Right lobe of liver (tissue), 6 donors: Measurements from ENCODE around the gene PYGB. TPM values are rescaled to one million over a fixed set of nuclear protein-coding genes. Genes with fewer than 3 reads are reported as not detected.

Source experiments
- ATAC-seq, 4 donors: fragments of 200-7000 bp; cut with Tn5 transposase; one replicate each; pipeline ENCODE4 v1.9.1; 2020; ENCODE audit warnings: mild to moderate bottlenecking in 4 of 4, moderate library complexity in 4 of 4
- DNase-seq, 3 donors: peaks; one replicate each; pipeline ENCODE4 v3.0.0-alpha.2; 2020
- H3K27ac ChIP-seq, 3 donors: fragments of 200-600 bp; one replicate each; pipeline ENCODE4 v1.8.0; 2022
- H3K27me3 ChIP-seq, 2 donors: fragments of 200-600 bp; one replicate each; pipeline ENCODE4 v1.8.0; 2022
- H3K36me3 ChIP-seq, 4 donors: fragments of 200-600 bp; sonication (generic) in 1 of 4; one replicate each; pipeline versions ENCODE4 v1.5.1 to v1.8.0; 2017 to 2022; ENCODE audit warnings: control low read depth in 1 of 4
- H3K4me1 ChIP-seq, 4 donors: fragments of 200-600 bp; sonication (generic) in 1 of 4; one replicate each; pipeline versions ENCODE4 v1.5.1 to v1.8.0; 2017 to 2022; ENCODE audit warnings: control low read depth in 1 of 4
- H3K4me3 ChIP-seq, 3 donors: fragments of 200-600 bp; one replicate each; pipeline ENCODE4 v1.8.0; 2022
- H3K9me3 ChIP-seq, 4 donors: fragments of 200-600 bp; sonication (generic) in 1 of 4; one replicate each; pipeline versions ENCODE4 v1.5.1 to v1.8.0; 2017 to 2022; ENCODE audit warnings: control low read depth in 1 of 4
- POLR2A ChIP-seq: fragments of 450-650 bp; IDR thresholded peaks from one replicate; pipeline ENCODE4 v1.6.1; 2017; ENCODE audit warnings: antibody characterized with exemption, mild to moderate bottlenecking
- WGBS: methylation state at CpG from one replicate; pipeline ENCODE4 v1.1.6; 2018; ENCODE audit warnings: low coverage, low lambda C conversion rate; ENCODE audit not compliant: insufficient coverage; ENCODE audit errors: missing lambda C conversion rate; 5-methylcytosine and 5-hydroxymethylcytosine counted together
- intact Hi-C, 2 donors: fragments of 100-400 bp; cut with DNase I; formaldehyde crosslinking; loops; one replicate each; pipeline versions ENCODE4 v1.11.2 to v1.14.1; 2022
- total RNA-seq, 6 experiments: library from RNA; depleted of rRNA in 2 of 6; stranded (reverse); fragments of >200 nt in 2 of 6; fragmentation: NEBNext Ultra II Directional in 3 of 6; extraction: Animal tissue kit (Norgen Biotek cat#: 25700) in 3 of 6; gene quantifications; one replicate each; pipeline versions ENCODE4 v1.1.0 to v1.2.4, GENCODE V29; 2016 to 2023
- TF ChIP-seq, protein P1 (sequence below), 4 donors: fragments of 200-600 bp in 3 of 4; fragments of 450-650 bp in 1 of 4; IDR thresholded peaks; one replicate each; pipeline versions ENCODE4 v1.5.1 to v1.8.0; 2016 to 2022; ENCODE audit warnings: antibody characterized with exemption in 4 of 4, mild to moderate bottlenecking in 2 of 4
- donor health status: DM: no; HTN: yes; CAD: no.
- donor health status: DM: no; HTN: no; CAD: no.
- donor health status: DM: no; HTN: no; CAD: no.
- donor health status: DM: no; HTN: yes; CAD: no.
- donor health status: DM: no; HTN: yes; CAD: no.

The PYGB gene
- total RNA-seq, 6 experiments from 2014 or later = 6.6 to 27.4 (median 13.2) TPM

DNA sequence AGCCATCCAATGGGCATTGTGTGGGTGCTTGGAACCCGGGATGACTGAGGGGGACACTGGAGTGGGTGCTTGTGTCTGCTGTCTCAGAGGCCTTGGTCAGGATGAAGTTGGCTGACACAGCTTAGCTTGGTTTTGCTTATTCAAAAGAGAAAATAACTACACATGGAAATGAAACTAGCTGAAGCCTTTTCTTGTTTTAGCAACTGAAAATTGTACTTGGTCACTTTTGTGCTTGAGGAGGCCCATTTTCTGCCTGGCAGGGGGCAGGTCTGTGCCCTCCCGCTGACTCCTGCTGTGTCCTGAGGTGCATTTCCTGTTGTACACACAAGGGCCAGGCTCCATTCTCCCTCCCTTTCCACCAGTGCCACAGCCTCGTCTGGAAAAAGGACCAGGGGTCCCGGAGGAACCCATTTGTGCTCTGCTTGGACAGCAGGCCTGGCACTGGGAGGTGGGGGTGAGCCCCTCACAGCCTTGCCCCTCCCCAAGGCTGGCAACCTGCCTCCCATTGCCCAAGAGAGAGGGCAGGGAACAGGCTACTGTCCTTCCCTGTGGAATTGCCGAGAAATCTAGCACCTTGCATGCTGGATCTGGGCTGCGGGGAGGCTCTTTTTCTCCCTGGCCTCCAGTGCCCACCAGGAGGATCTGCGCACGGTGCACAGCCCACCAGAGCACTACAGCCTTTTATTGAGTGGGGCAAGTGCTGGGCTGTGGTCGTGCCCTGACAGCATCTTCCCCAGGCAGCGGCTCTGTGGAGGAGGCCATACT, 49.4 kb downstream of the PYGB start:
- no peak overlapping the region for H3K4me3 ChIP-seq
- no peaks in the 10 kb centered on the region for H3K27me3 ChIP-seq
- DNase-seq (no peak), ATAC-seq (peak in 1 of 4 donors; percentile 12)
- intact Hi-C loops = loop anchor here in 1 of 2 donors (5.0 to 10.0 kb wide), 3 partner anchors 73 to 163 kb away; no protein-coding TSS in a partner anchor
- H3K9me3 ChIP-seq = no peaks in the 10 kb centered on the region
- no peak overlapping the region for H3K27ac ChIP-seq
- no peaks in the 10 kb centered on the region for H3K36me3 ChIP-seq
- WGBS = no CpG with 5 or more reads among the region's 10 CpGs
- H3K4me1 ChIP-seq = no peaks in the 10 kb centered on the region
- no peak for TF ChIP-seq POLR2A
- TF ChIP-seq, protein P1, sequence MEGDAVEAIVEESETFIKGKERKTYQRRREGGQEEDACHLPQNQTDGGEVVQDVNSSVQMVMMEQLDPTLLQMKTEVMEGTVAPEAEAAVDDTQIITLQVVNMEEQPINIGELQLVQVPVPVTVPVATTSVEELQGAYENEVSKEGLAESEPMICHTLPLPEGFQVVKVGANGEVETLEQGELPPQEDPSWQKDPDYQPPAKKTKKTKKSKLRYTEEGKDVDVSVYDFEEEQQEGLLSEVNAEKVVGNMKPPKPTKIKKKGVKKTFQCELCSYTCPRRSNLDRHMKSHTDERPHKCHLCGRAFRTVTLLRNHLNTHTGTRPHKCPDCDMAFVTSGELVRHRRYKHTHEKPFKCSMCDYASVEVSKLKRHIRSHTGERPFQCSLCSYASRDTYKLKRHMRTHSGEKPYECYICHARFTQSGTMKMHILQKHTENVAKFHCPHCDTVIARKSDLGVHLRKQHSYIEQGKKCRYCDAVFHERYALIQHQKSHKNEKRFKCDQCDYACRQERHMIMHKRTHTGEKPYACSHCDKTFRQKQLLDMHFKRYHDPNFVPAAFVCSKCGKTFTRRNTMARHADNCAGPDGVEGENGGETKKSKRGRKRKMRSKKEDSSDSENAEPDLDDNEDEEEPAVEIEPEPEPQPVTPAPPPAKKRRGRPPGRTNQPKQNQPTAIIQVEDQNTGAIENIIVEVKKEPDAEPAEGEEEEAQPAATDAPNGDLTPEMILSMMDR (IDR thresholded peaks at IDR 0.05) = no peak

DNA sequence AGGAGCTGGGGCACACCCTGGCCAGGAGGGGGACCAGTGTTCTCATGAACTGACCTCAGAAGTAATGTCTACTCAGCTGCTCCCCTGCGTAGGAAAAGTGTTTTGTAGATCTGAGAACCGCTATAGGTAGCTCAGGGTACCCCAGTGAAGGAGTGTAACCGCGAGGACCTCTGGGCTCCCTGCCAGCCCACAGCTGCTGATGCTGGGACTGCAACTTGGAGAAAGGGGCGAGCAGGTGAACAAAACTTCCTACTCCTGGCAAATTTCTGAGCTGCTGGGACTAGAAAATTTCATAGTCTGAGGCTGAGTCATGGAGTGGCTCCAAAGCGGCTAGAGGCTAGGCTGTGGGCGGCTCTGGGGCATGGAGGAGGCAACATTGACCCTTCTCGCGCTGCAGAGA, 51.9 kb downstream of the PYGB start:
- H3K4me3 ChIP-seq = no peak overlapping the region
- ATAC-seq (no peak), DNase-seq (no peak)
- H3K27ac ChIP-seq = no peak overlapping the region
- no peaks in the 10 kb centered on the region for H3K4me1 ChIP-seq
- intact Hi-C loops = loop anchor here (5.0 to 10.0 kb wide), 4 partner anchors 75 to 165 kb away; partner anchors contain the start of gene ABHD12 (in 1 of the 2)
- no peaks in the 10 kb centered on the region for H3K9me3 ChIP-seq
- WGBS = 83% methylated on average over 4 of the region's 9 CpGs
- TF ChIP-seq POLR2A = no peak
- TF ChIP-seq, protein P1 (IDR thresholded peaks at IDR 0.05) = no peak
- H3K36me3 ChIP-seq = peaks cover 0 to 3% (median 0%) of the 10 kb centered on the region in 4 donors
- no peaks in the 10 kb centered on the region for H3K27me3 ChIP-seq

DNA sequence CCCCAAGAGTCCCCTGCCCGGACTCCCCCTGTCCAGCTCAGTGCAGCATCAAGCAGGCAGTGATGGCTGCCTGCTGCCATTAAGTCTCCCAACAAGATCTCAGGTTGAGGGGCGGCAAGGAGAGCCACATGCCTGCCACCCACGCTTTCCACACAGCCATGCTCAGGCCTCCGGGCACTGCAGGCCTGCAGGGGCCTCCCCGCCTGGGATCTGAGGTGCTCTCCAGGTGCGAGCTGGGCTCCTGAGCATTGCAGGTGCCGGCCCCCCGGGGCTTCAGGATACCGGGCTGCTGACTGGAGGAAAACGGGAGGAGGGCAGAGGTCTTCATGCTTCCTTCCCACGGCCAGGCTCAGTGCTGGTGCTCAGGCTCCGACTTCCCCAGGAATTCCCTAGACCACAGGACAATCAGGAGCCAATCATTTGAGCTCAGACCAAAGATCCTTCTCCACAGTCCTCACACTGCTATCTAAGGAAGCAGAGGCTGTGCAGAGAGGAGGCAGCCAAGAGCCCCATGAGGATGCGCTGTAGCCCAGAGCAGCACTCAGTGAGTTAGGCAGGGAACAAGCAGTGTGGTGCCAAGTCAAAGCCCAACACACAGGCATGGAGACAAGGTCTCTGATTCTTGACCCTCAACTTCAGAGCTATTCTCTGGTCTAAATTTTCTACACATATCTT, 52.7 kb downstream of the PYGB start:
- TF ChIP-seq POLR2A = no peak
- TF ChIP-seq, protein P1 (IDR thresholded peaks at IDR 0.05) = no peak

DNA sequence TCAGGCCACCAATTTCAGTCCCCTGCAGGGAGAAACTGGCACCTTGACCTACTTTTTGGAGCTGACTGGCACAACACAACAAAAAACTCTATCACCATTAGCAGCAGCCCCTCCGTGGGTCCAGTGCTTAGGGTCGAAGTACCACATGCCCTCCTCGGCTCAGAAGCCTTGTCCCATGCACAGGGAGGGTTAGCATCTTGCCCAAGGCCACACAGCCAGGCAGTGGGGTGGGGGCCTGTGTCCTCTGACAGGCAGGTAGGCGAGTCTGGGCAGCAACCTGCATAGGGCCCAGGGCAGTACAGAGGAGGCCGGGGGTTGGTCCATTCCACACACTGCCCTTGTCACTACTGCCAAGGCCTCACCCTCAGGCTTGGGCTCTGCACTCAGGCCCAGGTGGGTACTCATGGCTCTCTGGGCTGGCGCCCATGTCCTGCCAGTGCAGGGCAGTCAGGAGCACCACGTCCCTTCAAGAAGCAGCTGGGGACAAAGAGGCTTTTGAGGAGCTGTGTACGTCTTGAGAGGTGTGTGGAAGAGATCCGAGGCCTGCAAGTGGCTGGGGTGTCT, 53.6 kb downstream of the PYGB start:
- intact Hi-C loops = loop anchor here in 1 of 2 donors (10.0 kb wide), 1 partner anchor 93 kb away; the partner anchor contains the start of gene ABHD12
- no peak for TF ChIP-seq POLR2A
- TF ChIP-seq, protein P1 (IDR thresholded peaks at IDR 0.05) = no peak
- H3K27me3 ChIP-seq = no peaks in the 10 kb centered on the region
- H3K36me3 ChIP-seq = peaks cover 0 to 3% (median 0%) of the 10 kb centered on the region in 4 donors
- no peak overlapping the region for H3K4me3 ChIP-seq
- no peak for DNase-seq
- H3K9me3 ChIP-seq = no peaks in the 10 kb centered on the region
- no peak overlapping the region for H3K27ac ChIP-seq
- no peak for ATAC-seq
- H3K4me1 ChIP-seq = no peaks in the 10 kb centered on the region
- 93% methylated on average over 3 of the region's 9 CpGs for WGBS

More for the DNA sequence above, 52.7 kb downstream of the PYGB start:
- intact Hi-C loops = loop anchor here in 1 of 2 donors (10.0 kb wide), 1 partner anchor 94 kb away; the partner anchor contains the start of gene ABHD12
- Histone ChIP-seq H3K36me3 (peaks cover 0 to 3% (median 0%) of the 10 kb centered on the region in 4 donors), H3K27me3 (no peaks in the 10 kb centered on the region), H3K4me3 (no peak overlapping the region), H3K27ac (no peak overlapping the region), H3K9me3 (no peaks in the 10 kb centered on the region), H3K4me1 (no peaks in the 10 kb centered on the region)
- no peak for ATAC-seq
- no CpG with 5 or more reads among the region's 13 CpGs for WGBS
- no peak for DNase-seq
